Skeletal muscle tissue (tissue), 4 donors: Measurements from ENCODE around the gene EPB41L1. TPM values are rescaled to one million over a fixed set of nuclear protein-coding genes. Genes with fewer than 3 reads are reported as not detected.

Source experiments
- H3K27ac ChIP-seq: one replicate; pipeline ENCODE4 v1.7.0; 2013; ENCODE audit warnings: mild to moderate bottlenecking, low read depth, low read length, inconsistent platforms
- H3K27me3 ChIP-seq, 3 donors: one replicate each; pipeline ENCODE4 v1.7.0; 2013; ENCODE audit warnings: low read length in 3 of 3; ENCODE audit not compliant: control insufficient read depth in 3 of 3, insufficient read depth in 3 of 3
- H3K36me3 ChIP-seq, 3 donors: one replicate each; pipeline ENCODE4 v1.7.0; 2013; ENCODE audit warnings: low read length in 3 of 3; ENCODE audit not compliant: control insufficient read depth in 3 of 3, insufficient read depth in 3 of 3
- H3K4me1 ChIP-seq, 3 donors: one replicate each; pipeline ENCODE4 v1.7.0; 2013; ENCODE audit warnings: low read length in 3 of 3, mild to moderate bottlenecking in 3 of 3; ENCODE audit not compliant: control insufficient read depth in 3 of 3, insufficient read depth in 3 of 3
- H3K4me3 ChIP-seq, 3 donors: one replicate each; pipeline ENCODE4 v1.7.0; 2013; ENCODE audit warnings: low read length in 3 of 3
- H3K9ac ChIP-seq, 3 donors: one replicate each; pipeline ENCODE4 v1.7.0; 2013; ENCODE audit warnings: low read length in 3 of 3, mild to moderate bottlenecking in 3 of 3, moderate library complexity in 2 of 3, low read depth in 1 of 3
- H3K9me3 ChIP-seq, 3 donors: one replicate each; pipeline ENCODE4 v1.7.0; 2013; ENCODE audit warnings: low read length in 3 of 3; ENCODE audit not compliant: control insufficient read depth in 3 of 3
- total RNA-seq: library from RNA; depleted of rRNA; stranded (reverse); fragments of >200 nt; gene quantifications from one replicate; pipeline ENCODE4 v1.2.3, GENCODE V29; 2014
- donor health status: Osteomylitis.

EPB41L1 gene
- total RNA-seq, 1 donor from 2014 or later, result 10.4 TPM

DNA sequence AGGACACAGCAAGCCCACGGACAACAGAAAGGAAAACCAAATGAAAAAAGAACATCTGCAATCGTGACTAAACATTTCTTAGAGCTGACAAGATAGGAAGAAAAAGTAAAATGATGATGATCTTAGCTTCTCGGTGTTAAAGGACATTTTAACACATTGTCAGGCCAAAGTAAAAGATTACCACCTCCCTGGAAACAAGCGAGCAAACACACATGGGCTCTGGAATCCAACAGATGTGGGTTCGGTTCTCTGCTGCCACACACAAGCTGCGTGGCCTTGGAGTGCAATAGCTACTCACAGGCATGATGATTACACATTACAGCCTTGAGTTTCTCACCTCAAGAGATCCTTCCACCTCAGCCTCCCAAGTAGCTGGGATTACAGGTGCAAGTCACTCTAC, 74.2 kb downstream of the EPB41L1 start:
- Histone ChIP-seq H3K27ac (no peak overlapping the region), H3K4me3 (no peak overlapping the region), H3K4me1 (no peaks in the 10 kb centered on the region), H3K36me3 (peaks cover 0 to 6% (median 0%) of the 10 kb centered on the region in 3 donors), H3K9ac (no peak overlapping the region), H3K27me3 (peaks cover 0 to 2% (median 0%) of the 10 kb centered on the region in 3 donors), H3K9me3 (no peaks in the 10 kb centered on the region)

DNA sequence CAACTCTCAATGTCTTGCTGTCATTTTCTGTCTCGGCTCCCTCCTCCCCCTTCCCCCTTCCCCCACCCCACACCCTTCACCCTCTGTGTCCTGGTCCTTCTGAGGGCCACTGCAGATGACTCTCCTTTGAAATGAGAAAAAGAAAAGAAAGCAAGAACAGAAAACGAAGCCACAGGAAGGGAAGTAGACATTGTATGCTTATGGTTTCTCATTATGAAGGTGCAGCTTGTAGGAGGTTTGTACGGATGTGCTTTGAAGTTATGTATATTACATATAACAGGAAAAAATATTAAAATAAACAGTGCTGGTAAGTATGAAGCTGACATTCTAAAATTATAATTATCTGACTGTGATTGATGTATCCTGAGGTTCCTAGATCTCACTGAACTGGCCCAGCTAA, 75.5 kb downstream of the EPB41L1 start:
- Histone ChIP-seq H3K27me3 (peaks cover 0 to 2% (median 0%) of the 10 kb centered on the region in 3 donors), H3K4me3 (no peak overlapping the region), H3K9me3 (no peaks in the 10 kb centered on the region), H3K36me3 (peaks cover 0 to 6% (median 0%) of the 10 kb centered on the region in 3 donors), H3K27ac (no peak overlapping the region), H3K9ac (no peak overlapping the region), H3K4me1 (no peaks in the 10 kb centered on the region)

DNA sequence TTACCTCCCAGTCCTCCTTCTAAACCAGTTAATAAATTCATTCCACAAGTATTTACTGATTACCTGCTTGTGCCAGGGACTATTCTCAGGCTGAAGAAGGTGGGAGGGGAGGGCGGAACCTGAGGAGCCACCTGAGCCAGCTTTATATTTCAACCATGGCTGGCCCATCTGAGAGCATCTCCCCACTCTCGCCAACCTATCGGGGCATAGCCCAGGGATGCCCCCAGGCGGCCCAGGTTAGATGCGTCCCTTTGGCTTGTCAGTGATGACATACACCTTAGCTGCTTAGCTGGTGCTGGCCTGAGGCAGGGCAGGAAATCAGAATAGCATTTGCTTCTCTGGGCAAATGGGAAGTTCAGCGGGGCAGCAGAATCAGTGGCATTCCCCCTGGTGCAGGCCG, 76.8 kb downstream of the EPB41L1 start:
- H3K4me3 ChIP-seq, result no peak overlapping the region
- no peaks in the 10 kb centered on the region for H3K9me3 ChIP-seq
- no peak overlapping the region for H3K27ac ChIP-seq
- H3K9ac ChIP-seq, result no peak overlapping the region
- H3K36me3 ChIP-seq, result peaks cover 0 to 6% (median 0%) of the 10 kb centered on the region in 3 donors
- H3K27me3 ChIP-seq, result peaks cover 0 to 2% (median 0%) of the 10 kb centered on the region in 3 donors
- peaks cover 4 to 7% (median 7%) of the 10 kb centered on the region in 3 donors for H3K4me1 ChIP-seq

DNA sequence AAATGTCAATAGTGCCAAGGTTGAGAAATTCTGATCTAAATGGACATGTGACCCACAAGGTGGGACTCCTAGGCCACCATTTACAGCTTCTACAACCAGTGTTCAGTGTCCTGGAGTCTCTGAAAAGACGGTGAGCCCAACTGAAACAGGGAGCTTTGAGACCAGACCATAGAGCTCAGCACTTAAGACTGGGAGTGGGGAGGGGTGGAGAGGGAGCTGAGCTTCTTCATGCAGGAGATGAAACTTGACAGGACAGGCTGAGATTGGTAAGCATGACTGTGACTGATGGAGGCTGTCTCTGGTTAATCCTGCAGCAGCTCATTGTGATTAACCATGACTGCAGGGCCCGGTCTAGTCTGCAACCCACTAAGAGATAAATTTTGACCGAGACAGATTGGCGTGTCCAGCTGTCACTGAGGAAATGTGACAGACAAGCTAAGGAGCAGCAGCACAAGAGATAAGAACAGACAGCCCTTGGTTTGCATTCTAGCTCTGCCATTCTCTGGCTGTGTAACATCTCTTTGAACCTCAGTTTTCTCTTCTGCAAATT, 80.3 kb downstream of the EPB41L1 start:
- no peak overlapping the region for H3K9ac ChIP-seq
- H3K4me3 ChIP-seq, result no peak overlapping the region
- no peak overlapping the region for H3K27ac ChIP-seq
- peaks cover 0 to 2% (median 0%) of the 10 kb centered on the region in 3 donors for H3K27me3 ChIP-seq
- peaks cover 16 to 27% (median 17%) of the 10 kb centered on the region in 3 donors for H3K4me1 ChIP-seq
- H3K36me3 ChIP-seq, result peaks cover 0 to 6% (median 5%) of the 10 kb centered on the region in 3 donors
- no peaks in the 10 kb centered on the region for H3K9me3 ChIP-seq

DNA sequence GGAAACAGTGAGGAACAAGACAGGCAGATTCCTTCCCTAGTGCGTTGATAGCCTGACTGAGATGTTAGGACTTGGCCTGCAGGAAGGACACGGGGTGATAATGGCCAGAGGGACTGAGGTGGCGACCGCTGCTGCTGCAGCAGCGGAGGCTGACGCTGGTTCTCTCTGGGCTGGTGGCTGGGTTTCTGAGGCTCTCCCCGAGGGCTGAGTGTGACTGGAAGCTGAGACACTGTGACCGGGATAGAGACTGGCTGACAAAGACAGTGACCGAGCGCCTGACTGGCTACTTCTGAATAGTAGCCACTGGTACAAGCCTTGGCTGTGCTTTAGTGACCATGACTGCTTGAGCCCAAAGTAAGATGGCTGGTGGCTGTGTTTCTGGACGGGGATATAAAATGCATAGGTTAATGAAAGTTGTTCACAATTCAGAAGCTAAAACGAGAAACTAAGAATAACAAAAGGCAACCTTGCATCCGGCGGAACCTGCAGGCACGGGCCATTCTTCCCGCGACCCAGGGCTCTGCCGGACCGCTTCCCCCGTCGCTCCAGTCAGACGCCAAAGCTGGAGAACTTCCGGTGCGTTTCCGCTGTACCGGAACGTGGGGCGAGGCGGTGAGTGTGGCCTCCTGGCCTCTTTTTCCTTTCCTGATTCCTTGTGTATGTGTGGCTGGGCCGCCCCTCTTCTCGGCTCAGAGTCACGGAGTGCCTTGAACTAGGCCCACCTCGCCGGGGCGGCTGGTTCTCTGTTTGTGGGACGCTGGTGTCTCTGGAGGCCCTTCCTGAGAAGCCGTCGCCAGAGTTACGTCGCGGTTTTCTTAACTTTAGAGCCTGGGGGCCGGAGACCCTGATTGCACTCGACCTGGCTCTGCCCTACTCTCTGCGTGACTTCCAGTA, 81.6 kb downstream of the EPB41L1 start, which contains the start of gene AAR2:
AAR2 (plus strand) TSS at position 587 of the 894 bp plus-strand sequence. CDS start 3,391 bp downstream, outside the sequence.
- Histone ChIP-seq H3K27me3 (peaks cover 0 to 2% (median 0%) of the 10 kb centered on the region in 3 donors), H3K4me1 (peaks cover 16 to 27% (median 17%) of the 10 kb centered on the region in 3 donors), H3K27ac (peak within 1 kb of the TSS; percentile 76), H3K9ac (peak within 1 kb of the TSS; percentile 90 to 95 (median 95)), H3K36me3 (peaks cover 9 to 12% (median 12%) of the 10 kb centered on the region in 3 donors), H3K9me3 (no peaks in the 10 kb centered on the region), H3K4me3 (peak within 1 kb of the TSS; percentile 81 to 96 (median 86))

DNA sequence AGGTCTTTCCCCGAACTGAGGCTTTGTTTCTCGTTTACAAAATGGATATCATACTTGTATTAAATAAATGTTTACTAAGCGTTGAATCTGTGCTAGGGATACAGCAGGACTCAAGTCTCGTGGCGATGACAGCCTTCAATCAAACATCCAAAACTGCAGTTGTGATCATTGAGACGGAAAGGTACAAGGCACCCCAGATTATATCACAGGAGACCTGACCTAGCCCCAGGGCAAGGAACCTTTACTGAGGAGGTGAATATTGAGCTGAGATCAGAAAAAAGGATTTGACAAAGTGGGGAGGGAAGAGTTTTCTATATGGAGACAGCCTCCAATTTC, 82.2 kb downstream of the EPB41L1 start:
- H3K36me3 ChIP-seq, result peaks cover 13 to 15% (median 15%) of the 10 kb centered on the region in 3 donors
- peak overlapping the region; percentile 81 to 96 (median 86) for H3K4me3 ChIP-seq
- H3K27ac ChIP-seq, result peak overlapping the region; percentile 76
- peaks cover 16 to 27% (median 17%) of the 10 kb centered on the region in 3 donors for H3K4me1 ChIP-seq
- no peaks in the 10 kb centered on the region for H3K27me3 ChIP-seq
- H3K9ac ChIP-seq, result peak overlapping the region; percentile 90 to 95 (median 95)
- no peaks in the 10 kb centered on the region for H3K9me3 ChIP-seq

DNA sequence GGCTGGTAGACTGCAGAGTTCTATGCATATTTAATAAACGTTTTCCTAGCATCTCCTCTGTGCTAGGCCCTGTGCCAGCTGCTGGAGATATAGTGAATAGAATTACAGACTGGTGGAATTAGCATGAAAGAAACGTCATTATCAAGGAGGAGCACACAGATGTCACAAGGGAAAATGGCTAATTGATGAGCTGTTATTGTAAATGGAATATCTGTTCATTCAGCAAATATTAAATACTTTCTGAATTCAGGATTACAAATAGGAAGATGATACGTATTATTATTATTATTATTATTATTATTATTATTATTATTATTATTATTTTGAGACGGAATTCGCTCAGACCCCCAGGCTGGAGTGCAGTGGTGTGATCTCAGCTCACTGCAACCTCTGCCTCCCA, 82.9 kb downstream of the EPB41L1 start:
- Histone ChIP-seq H3K36me3 (peaks cover 13 to 16% (median 15%) of the 10 kb centered on the region in 3 donors), H3K9ac (peak overlapping the region; percentile 90 to 95 (median 95)), H3K27ac (no peak overlapping the region), H3K4me1 (peaks cover 16 to 27% (median 17%) of the 10 kb centered on the region in 3 donors), H3K9me3 (no peaks in the 10 kb centered on the region), H3K27me3 (no peaks in the 10 kb centered on the region), H3K4me3 (peak overlapping the region; percentile 81 to 96 (median 86))

DNA sequence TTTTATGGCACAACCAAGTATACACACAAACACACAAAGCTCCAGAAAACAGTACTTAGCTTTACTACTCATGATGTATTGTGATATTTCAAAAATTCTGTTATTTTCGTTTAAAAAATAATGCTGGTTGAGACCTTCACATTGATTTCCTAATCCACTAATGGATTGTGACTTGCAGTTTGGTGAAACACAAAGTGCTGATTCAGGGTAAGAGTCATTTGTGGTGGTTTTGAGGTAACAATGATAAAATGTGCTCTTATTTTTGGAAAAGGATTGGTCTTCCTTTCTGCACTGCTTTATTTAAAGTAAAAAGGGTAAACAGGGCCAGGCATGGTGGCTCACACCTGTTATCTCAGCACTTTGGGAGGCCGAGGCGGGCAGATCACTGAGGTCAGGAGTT, 83.6 kb downstream of the EPB41L1 start:
- no peaks in the 10 kb centered on the region for H3K27me3 ChIP-seq
- peaks cover 15 to 16% (median 15%) of the 10 kb centered on the region in 3 donors for H3K36me3 ChIP-seq
- no peak overlapping the region for H3K9ac ChIP-seq
- H3K4me3 ChIP-seq, result no peak overlapping the region
- H3K4me1 ChIP-seq, result peaks cover 16 to 27% (median 17%) of the 10 kb centered on the region in 3 donors
- no peak overlapping the region for H3K27ac ChIP-seq
- no peaks in the 10 kb centered on the region for H3K9me3 ChIP-seq

DNA sequence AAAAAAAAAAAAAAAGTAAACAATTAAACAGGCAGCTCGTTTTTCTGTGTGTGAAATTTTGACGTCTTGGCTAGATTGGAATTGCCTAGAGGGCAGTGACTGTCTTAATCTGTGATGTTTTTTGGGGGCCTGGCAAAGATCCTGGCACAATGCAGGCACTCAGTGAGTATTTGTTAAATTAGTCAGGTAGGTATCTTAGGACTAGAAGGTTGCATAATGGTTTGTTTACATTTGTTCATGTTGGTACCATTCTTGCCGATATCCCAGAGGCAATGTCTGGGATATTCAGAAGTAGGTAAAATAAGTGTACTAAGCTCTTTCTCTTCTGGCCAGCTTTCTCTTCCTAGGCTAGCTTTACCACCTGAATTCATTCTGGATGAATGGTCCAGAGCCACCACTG, 84.2 kb downstream of the EPB41L1 start:
- no peak overlapping the region for H3K27ac ChIP-seq
- H3K4me3 ChIP-seq, result no peak overlapping the region
- peaks cover 15 to 21% (median 21%) of the 10 kb centered on the region in 3 donors for H3K36me3 ChIP-seq
- no peak overlapping the region for H3K9ac ChIP-seq
- H3K9me3 ChIP-seq, result no peaks in the 10 kb centered on the region
- peaks cover 16 to 27% (median 17%) of the 10 kb centered on the region in 3 donors for H3K4me1 ChIP-seq
- no peaks in the 10 kb centered on the region for H3K27me3 ChIP-seq

DNA sequence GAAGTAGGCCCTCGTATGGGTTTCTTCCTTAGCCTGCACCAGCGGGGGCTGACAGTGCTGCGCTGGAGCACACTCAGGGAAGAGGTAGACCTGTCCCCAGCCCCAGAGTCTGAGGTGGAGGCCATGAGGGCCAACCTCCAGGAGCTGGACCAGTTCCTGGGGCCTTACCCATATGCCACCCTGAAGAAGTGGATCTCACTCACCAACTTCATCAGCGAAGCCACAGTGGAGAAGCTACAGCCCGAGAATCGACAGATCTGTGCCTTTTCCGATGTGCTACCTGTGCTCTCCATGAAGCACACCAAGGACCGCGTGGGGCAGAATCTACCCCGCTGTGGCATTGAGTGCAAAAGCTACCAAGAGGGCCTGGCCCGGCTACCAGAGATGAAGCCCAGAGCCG, 85.5 kb downstream of the EPB41L1 start:
- H3K27ac ChIP-seq, result no peak overlapping the region
- H3K4me3 ChIP-seq, result no peak overlapping the region
- H3K4me1 ChIP-seq, result peaks cover 16 to 27% (median 17%) of the 10 kb centered on the region in 3 donors
- peaks cover 23 to 34% (median 30%) of the 10 kb centered on the region in 3 donors for H3K36me3 ChIP-seq
- no peaks in the 10 kb centered on the region for H3K9me3 ChIP-seq
- no peak overlapping the region for H3K9ac ChIP-seq
- no peaks in the 10 kb centered on the region for H3K27me3 ChIP-seq
